ENCODE measurements around the gene TPP2. TPM values are rescaled to one million over a fixed set of nuclear protein-coding genes. Genes with fewer than 3 reads are reported as not detected.
A peak's percentile ranks its signal among the peaks of the same experiment; 100 is the strongest.

TPP2 gene
- total RNA-seq, 1 experiment from 2014 or later: 68.3 TPM

- peak; percentile 86; the same call in 1 of the 2 replicates for TF ChIP-seq HMGXB4 (CRISPR knock-in tag; IDR thresholded peaks at IDR 0.05)
- TF ChIP-seq ATF2 (CRISPR knock-in tag; IDR thresholded peaks at IDR 0.05; ENCODE audit: borderline replicate concordance, low read depth): no peak
- no peak for TF ChIP-seq NR1H2 (CRISPR knock-in tag; IDR thresholded peaks at IDR 0.05)
- peak; percentile 96 for TF ChIP-seq CREM (CRISPR knock-in tag; IDR thresholded peaks at IDR 0.05)
- TF ChIP-seq IRF2 (CRISPR knock-in tag; IDR thresholded peaks at IDR 0.05; ENCODE audit: borderline replicate concordance, low read depth): no peak
- peak; percentile 74 for TF ChIP-seq USF1 (CRISPR knock-in tag; IDR thresholded peaks at IDR 0.05)
- TF ChIP-seq SMAD4 (CRISPR knock-in tag; IDR thresholded peaks at IDR 0.05): no peak
- no peak for TF ChIP-seq GTF2I (CRISPR knock-in tag; conservative IDR thresholded peaks at IDR 0.05)
- peak; percentile 93 for TF ChIP-seq NFYB (CRISPR knock-in tag; conservative IDR thresholded peaks at IDR 0.05; ENCODE audit: low read depth)
- TF ChIP-seq ATF6 (CRISPR knock-in tag; IDR thresholded peaks at IDR 0.05): no peak
- TF ChIP-seq ZMAT4 (CRISPR knock-in tag; IDR thresholded peaks at IDR 0.05): no peak
- TF ChIP-seq HMGA2 (CRISPR knock-in tag; IDR thresholded peaks at IDR 0.05): no peak
- peak; percentile 85 for TF ChIP-seq USF2 (CRISPR knock-in tag; IDR thresholded peaks at IDR 0.05)
- TF ChIP-seq GABPB1 (CRISPR knock-in tag; IDR thresholded peaks at IDR 0.05): peak; percentile 54
- TF ChIP-seq PRRX2 (CRISPR knock-in tag; IDR thresholded peaks at IDR 0.05): no peak
- no peak for TF ChIP-seq AR (CRISPR knock-in tag; IDR thresholded peaks at IDR 0.05)
- 0 out of 2 replicates have a peak, but pooled peaks have one; percentile 53 for TF ChIP-seq NFE2L1 (CRISPR knock-in tag; IDR thresholded peaks at IDR 0.05)
- no peak for TF ChIP-seq GRHL2 (CRISPR knock-in tag; IDR thresholded peaks at IDR 0.05; ENCODE audit: insufficient replicate concordance, severe bottlenecking)
Measured at GRCh38 chr13:102596147-102597028, at the start of gene TPP2 (continued).
